Activated naive CD8-positive, alpha-beta T cell treated with anti-CD3 and anti-CD28 coated beads, Interleukin-2, amount 10 ng/mL, durations not matched to agents 7 days and 5 days (primary cell): Measurements from ENCODE around the gene ST3GAL3. TPM values are rescaled to one million over a fixed set of nuclear protein-coding genes. Genes with fewer than 3 reads are reported as not detected.

Experiments
- ATAC-seq: fragments of 150-1000 bp; cut with Tn5 transposase; one replicate; pipeline ENCODE4 v1.10.0; 2021; ENCODE audit warnings: low read depth, moderate library complexity
- POLR2A ChIA-PET: fragments of 350-600 bp; sonication (Branson Sonifier 250); formaldehyde crosslinking; loops from one replicate; lab custom pipeline; 2021; ENCODE audit warnings: antibody characterized with exemption; lab: Charles Lee
- DNase-seq: peaks from one replicate; pipeline ENCODE4 v3.0.0; 2021
- H3K27ac Mint-ChIP-seq: one replicate; pipeline ENCODE4 v1.8.0; 2022; ENCODE audit warnings: mild to moderate bottlenecking, mixed read lengths
- H3K27me3 Mint-ChIP-seq: one replicate; pipeline ENCODE4 v1.8.0; 2022; ENCODE audit warnings: mild to moderate bottlenecking, moderate library complexity, mixed read lengths
- H3K36me3 Mint-ChIP-seq: one replicate; pipeline ENCODE4 v1.8.0; 2021; ENCODE audit warnings: mild to moderate bottlenecking, mixed read lengths
- H3K4me1 Mint-ChIP-seq: one replicate; pipeline ENCODE4 v1.8.0; 2021; ENCODE audit warnings: mixed read lengths
- H3K4me3 Mint-ChIP-seq: one replicate; pipeline ENCODE4 v1.8.0; 2022; ENCODE audit warnings: mild to moderate bottlenecking, moderate library complexity, mixed read lengths
- H3K9me3 Mint-ChIP-seq: one replicate; pipeline ENCODE4 v1.8.0; 2021; ENCODE audit warnings: mixed read lengths
- total RNA-seq, 2 experiments: library from RNA; stranded (reverse); gene quantifications; one replicate each; pipeline ENCODE4 v1.2.3, GENCODE V29; 2021

Gene ST3GAL3
- total RNA-seq, 2 experiments from 2014 or later, result 20.8 TPM

DNA sequence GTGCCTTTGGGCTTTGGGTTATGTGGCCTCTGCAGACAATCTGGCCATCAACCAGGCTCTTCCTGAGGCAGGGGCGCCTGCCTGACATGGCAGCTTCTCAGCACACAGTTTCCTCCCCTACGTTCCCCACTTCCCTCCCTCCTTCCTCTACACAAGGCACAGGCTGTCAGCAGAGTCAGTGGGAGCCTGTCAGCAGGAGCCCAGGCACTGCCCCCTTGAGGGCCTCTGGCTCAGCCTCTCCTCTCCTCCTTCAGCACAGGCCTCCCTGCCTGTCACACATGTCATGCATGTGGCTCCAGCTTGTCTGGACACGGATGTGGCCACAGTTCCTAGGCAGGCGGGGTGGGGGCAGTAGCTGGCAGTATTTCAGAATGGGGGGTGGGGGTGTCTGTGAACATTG is 174.1 kb downstream of the ST3GAL3 start:
- DNase-seq, result no peak
- no peak for ATAC-seq
- Mint-ChIP-seq H3K27me3 (no peaks in the 10 kb centered on the region), H3K36me3 (peaks cover 5% of the 10 kb centered on the region), H3K9me3 (no peaks in the 10 kb centered on the region), H3K27ac (no peak overlapping the region), H3K4me1 (no peaks in the 10 kb centered on the region), H3K4me3 (no peak overlapping the region)
- POLR2A ChIA-PET, result no interaction called here

DNA sequence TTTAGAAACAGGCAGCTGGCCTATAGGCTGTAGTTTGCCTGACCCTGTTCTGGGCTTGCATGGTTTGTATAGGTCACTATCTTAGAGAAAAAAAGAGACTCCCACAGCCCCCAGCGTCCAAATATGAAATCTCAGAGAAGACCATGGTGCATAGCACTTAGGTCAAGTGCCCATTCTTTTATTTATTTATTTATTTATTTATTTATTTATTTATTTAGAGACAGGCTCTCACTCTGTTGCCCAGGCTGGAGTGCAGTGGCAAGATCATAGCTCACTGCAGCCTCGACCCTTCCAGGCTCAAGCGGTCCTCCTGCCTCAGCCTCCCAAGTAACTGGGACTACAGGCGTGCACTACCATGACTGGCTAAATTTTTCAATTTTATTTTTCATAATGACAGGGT is 175.4 kb downstream of the ST3GAL3 start:
- POLR2A ChIA-PET, result interaction anchor here (0.5 kb wide), 1 partner anchor 126 kb away, joined by 3 read pairs; no protein-coding TSS in a partner anchor
- H3K9me3 Mint-ChIP-seq, result no peaks in the 10 kb centered on the region

DNA sequence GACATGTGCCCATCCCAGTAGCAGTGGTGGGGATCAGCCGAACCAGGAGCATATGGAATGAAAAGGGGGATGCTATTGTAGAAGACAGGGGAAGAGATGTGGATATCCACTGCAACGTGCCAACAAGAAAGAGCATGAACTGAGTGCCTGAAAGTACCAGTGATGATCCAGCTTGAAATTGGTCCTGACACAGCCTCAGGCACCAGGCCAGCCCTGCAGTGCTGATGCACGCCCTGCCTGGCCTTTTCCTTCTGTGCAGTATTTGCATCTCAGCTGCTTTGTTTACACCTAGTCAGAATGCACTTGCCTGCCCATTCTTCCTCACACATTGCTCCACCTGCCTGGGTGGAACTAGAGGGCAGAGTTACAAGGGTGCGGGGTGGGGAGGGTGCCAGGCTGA is 176.0 kb downstream of the ST3GAL3 start:
- DNase-seq (no peak), ATAC-seq (no peak)
- Mint-ChIP-seq H3K27me3 (no peaks in the 10 kb centered on the region), H3K4me3 (no peak overlapping the region), H3K27ac (no peak overlapping the region), H3K4me1 (no peaks in the 10 kb centered on the region), H3K9me3 (no peaks in the 10 kb centered on the region), H3K36me3 (peaks cover 5% of the 10 kb centered on the region)
- POLR2A ChIA-PET, result interaction anchor here (0.5 kb wide), 1 partner anchor 126 kb away, joined by 3 read pairs; no protein-coding TSS in a partner anchor

More for the DNA sequence above, 175.4 kb downstream of the ST3GAL3 start:
- Mint-ChIP-seq H3K27me3 (no peaks in the 10 kb centered on the region), H3K27ac (no peak overlapping the region), H3K4me3 (no peak overlapping the region), H3K4me1 (no peaks in the 10 kb centered on the region), H3K36me3 (peaks cover 5% of the 10 kb centered on the region)
- no peak for DNase-seq
- no peak for ATAC-seq

DNA sequence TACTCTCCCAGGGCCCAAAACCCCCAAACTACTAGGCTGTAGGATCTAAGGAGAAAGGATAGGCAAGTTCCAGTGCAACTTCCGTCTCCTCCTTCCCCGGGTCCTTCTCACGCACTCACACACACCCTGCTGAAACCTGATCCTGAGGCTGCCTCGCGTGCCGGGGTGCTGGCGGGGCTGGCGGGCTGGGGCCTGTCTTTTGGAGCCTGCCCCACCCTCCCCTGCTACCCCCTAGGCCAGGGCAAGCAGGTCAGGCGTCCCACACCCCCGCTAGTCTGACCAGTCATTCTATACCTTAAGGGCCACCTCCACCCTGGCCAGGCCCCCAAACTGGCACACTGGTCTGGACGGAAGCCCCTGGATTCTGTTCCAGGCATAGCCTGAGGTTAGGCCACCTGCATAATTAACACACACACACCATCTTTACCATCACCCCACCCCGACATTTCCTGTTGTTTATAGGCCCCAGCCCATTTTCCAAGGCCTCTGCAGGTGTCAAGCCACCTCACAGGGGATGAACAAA is 178.0 kb downstream of the ST3GAL3 start:
- no peak overlapping the region for H3K27ac Mint-ChIP-seq
- H3K27me3 Mint-ChIP-seq, result no peaks in the 10 kb centered on the region
- peaks cover 5% of the 10 kb centered on the region for H3K36me3 Mint-ChIP-seq
- POLR2A ChIA-PET, result no interaction called here
- no peak overlapping the region for H3K4me3 Mint-ChIP-seq
- H3K9me3 Mint-ChIP-seq, result no peaks in the 10 kb centered on the region
- DNase-seq (no peak), ATAC-seq (no peak)
- H3K4me1 Mint-ChIP-seq, result no peaks in the 10 kb centered on the region

DNA sequence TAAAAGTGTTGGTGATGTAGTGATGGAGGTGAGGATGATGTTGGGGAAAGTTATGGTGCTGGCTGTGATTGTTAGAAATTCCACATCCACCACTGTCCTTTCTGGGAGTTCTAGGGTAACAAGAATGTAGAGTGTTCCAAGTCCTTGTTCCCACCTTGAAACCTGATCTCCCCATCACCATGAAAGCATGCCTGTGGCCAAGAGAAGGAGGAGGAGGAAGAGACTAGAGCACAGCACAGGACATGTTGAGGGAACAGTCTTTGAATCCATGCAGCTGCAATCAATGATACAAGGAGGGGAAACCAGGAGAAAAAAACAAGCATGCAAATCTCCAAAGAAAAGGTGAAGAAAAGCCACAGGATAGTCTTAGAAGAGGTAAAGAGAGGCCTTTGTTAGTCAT is 180.4 kb downstream of the ST3GAL3 start:
- no peak for ATAC-seq
- no peak for DNase-seq
- Mint-ChIP-seq H3K9me3 (no peaks in the 10 kb centered on the region), H3K27me3 (no peaks in the 10 kb centered on the region), H3K4me3 (no peak overlapping the region), H3K4me1 (no peaks in the 10 kb centered on the region), H3K27ac (no peak overlapping the region), H3K36me3 (peaks cover 3% of the 10 kb centered on the region)
- POLR2A ChIA-PET, result no interaction called here

DNA sequence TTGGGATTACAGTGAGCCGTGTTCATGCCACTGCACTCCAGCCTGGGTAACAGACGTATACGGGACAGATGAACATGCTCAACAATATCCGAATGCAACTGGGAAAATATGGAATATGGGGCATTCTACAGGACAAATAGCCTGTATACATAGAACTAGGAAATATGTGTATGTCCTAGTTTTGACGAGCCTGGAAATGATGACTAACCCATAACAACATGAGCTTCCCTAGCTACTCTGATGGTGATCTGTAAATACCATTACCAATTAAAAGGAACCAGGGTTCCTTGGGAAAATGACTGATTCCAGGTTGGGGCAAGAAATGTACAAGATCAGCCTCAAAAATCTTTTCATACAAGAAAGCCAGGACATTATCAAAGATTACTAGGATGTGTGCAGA is 183.5 kb downstream of the ST3GAL3 start:
- ATAC-seq (no peak), DNase-seq (no peak)
- no peaks in the 10 kb centered on the region for H3K27me3 Mint-ChIP-seq
- H3K36me3 Mint-ChIP-seq, result peaks cover 7% of the 10 kb centered on the region
- peaks cover 4% of the 10 kb centered on the region for H3K4me1 Mint-ChIP-seq
- no peak overlapping the region for H3K27ac Mint-ChIP-seq
- H3K9me3 Mint-ChIP-seq, result no peaks in the 10 kb centered on the region
- POLR2A ChIA-PET, result no interaction called here
- H3K4me3 Mint-ChIP-seq, result no peak overlapping the region

DNA sequence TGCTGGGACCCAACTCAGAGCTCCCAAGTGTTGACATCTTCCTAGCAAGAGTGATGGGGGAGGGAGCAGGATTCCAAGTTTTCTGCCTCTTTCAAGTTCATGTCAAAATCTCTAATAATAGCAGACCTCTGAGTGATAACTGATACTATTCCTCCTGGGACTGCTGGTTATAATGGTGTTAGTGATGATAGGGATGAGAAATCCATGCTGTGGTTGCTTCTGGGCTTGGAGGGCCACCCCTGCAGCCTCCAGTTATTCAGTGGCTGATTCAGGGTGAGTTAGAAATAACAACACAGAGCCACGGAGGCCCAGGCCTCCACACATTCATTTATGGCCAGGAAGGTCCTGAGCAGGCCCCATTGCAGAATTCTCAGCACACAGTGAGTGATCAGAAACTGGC is 185.7 kb downstream of the ST3GAL3 start:
- Mint-ChIP-seq H3K9me3 (no peaks in the 10 kb centered on the region), H3K4me3 (no peak overlapping the region), H3K27me3 (no peaks in the 10 kb centered on the region), H3K4me1 (peaks cover 7% of the 10 kb centered on the region), H3K27ac (no peak overlapping the region), H3K36me3 (peaks cover 7% of the 10 kb centered on the region)
- POLR2A ChIA-PET, result interaction anchor here (0.6 kb wide), 1 partner anchor 27 kb away, joined by 3 read pairs; no protein-coding TSS in a partner anchor
- DNase-seq (no peak), ATAC-seq (no peak)

DNA sequence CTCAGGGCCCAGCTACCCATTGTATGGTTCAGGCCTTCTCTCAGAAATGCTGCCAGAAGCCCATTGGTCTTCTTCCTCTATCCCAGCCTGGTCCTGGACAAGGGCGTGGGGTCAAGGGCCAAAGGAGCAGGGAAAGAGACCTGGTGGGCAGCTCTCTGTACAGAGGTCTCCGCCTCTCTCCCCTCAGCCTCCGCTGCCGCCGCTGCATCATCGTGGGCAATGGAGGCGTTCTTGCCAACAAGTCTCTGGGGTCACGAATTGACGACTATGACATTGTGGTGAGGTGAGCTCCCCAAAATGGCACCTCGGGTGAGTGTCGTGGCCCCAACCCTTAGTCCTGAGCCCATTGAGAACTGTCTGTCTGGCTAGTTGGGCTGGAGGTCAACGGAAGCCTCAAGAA is 191.6 kb downstream of the ST3GAL3 start:
- DNase-seq, result no peak
- H3K36me3 Mint-ChIP-seq, result peaks cover 7% of the 10 kb centered on the region
- H3K4me3 Mint-ChIP-seq, result no peak overlapping the region
- no peak for ATAC-seq
- POLR2A ChIA-PET, result no interaction called here
- peaks cover 5% of the 10 kb centered on the region for H3K4me1 Mint-ChIP-seq
- H3K27me3 Mint-ChIP-seq, result no peaks in the 10 kb centered on the region
- H3K9me3 Mint-ChIP-seq, result no peaks in the 10 kb centered on the region
- no peak overlapping the region for H3K27ac Mint-ChIP-seq

DNA sequence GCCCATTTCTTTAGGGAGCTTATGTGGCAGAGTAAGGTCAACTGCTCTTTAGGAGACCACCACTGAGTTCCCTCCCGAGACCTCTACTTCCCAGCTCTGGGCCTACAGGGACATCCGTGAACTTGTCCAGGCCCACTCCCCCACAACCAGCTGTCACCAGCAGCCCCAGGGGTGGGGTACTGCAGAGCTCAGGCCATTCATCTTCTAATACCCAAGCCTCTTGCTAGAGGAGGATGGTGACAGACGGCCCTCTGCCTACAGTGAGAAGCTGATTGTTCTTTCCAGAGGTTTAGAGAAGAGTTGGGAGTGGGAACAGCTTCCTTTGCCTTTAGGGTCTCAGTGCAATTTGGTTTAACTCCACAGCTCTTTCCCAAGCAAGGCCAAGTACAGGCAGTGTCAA is 193.1 kb downstream of the ST3GAL3 start:
- no peak for ATAC-seq
- Mint-ChIP-seq H3K27ac (no peak overlapping the region), H3K36me3 (no peaks in the 10 kb centered on the region), H3K27me3 (no peaks in the 10 kb centered on the region), H3K9me3 (no peaks in the 10 kb centered on the region), H3K4me3 (no peak overlapping the region), H3K4me1 (peaks cover 5% of the 10 kb centered on the region)
- POLR2A ChIA-PET, result no interaction called here
- DNase-seq, result no peak

DNA sequence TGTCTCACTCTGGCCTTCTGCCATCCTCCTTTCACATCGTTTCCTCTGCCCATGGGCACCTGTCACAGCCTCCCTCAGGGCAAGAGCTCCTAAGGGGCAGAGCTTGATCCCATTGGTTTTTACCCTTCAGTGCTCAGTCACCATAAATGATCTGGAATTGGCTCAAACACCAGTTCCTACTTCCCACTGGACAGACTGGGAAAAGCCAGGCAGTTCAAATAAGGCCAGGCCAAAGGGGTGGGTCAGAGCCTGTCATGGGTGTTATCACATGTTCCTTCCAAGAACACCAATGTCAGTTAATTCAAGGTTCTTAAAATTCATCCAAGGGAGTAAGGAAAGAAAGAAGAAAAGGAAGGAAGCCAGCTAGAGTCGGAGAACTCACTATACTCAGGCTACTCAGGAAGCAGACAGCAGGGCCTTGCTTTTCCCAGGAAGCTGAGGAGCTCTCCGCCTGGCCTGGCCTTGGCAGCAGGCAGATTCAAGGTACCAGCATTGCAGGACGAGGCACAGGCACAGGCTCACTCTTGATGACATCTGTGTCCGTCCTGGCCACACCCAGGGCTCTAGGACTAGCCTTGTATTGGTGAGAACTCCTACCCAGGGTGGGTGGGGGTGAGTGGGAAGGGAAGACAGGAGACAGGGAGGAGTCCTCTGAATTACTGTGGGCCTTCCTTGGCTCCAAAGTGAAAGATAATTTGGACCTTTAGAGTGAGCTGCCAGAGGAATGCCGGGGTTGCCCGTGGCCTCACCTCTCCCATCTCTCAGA is 194.0 kb downstream of the ST3GAL3 start:
- H3K9me3 Mint-ChIP-seq, result no peaks in the 10 kb centered on the region
- no peak overlapping the region for H3K4me3 Mint-ChIP-seq
- H3K27ac Mint-ChIP-seq, result peak overlapping the region; percentile 9

DNA sequence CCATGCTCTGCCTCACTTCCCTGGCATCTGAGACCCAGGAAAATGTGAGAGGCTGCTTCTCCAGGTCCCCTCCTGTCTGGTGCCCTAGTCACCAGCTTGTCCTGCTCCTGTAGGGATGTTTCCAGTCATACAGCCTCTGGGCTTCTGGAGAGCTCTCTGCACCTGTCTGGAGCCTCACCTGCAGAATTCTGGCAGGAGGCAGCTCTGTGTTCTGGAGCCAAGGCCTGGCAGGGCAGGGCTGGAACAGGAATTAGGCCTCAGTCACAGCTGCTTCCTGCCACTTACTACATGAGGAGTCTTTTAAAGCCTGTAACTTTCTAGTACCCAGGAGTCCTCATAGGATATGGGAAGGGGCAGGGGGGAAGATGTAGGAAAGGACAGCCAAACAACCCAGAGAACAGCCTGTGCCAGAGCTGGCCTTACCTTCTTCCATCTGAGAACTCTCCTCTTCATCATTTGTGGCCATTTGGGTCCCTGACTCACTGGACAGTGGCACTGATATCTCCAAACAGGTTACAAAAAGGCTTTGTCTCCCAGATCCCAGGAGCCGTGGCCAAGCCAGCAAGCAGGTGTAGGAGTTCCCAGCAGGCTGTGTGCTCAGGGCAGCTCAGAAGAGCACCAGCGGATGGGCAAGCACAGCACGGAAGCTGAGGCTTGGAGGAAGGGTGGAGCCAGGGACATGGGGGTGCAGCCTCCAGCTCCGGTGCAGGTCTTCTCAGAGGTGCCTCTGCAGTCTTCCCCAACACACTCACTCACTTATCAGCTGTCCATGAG is 194.9 kb downstream of the ST3GAL3 start:
- Mint-ChIP-seq H3K27ac (no peak overlapping the region), H3K9me3 (no peaks in the 10 kb centered on the region), H3K4me1 (peaks cover 7% of the 10 kb centered on the region), H3K27me3 (no peaks in the 10 kb centered on the region), H3K4me3 (no peak overlapping the region), H3K36me3 (no peaks in the 10 kb centered on the region)
- ATAC-seq (no peak), DNase-seq (no peak)
- POLR2A ChIA-PET, result no interaction called here

More for the DNA sequence above, 194.0 kb downstream of the ST3GAL3 start:
- POLR2A ChIA-PET, result no interaction called here
- DNase-seq (no peak), ATAC-seq (no peak)
- peaks cover 5% of the 10 kb centered on the region for H3K4me1 Mint-ChIP-seq
- no peaks in the 10 kb centered on the region for H3K27me3 Mint-ChIP-seq
- H3K36me3 Mint-ChIP-seq, result no peaks in the 10 kb centered on the region

DNA sequence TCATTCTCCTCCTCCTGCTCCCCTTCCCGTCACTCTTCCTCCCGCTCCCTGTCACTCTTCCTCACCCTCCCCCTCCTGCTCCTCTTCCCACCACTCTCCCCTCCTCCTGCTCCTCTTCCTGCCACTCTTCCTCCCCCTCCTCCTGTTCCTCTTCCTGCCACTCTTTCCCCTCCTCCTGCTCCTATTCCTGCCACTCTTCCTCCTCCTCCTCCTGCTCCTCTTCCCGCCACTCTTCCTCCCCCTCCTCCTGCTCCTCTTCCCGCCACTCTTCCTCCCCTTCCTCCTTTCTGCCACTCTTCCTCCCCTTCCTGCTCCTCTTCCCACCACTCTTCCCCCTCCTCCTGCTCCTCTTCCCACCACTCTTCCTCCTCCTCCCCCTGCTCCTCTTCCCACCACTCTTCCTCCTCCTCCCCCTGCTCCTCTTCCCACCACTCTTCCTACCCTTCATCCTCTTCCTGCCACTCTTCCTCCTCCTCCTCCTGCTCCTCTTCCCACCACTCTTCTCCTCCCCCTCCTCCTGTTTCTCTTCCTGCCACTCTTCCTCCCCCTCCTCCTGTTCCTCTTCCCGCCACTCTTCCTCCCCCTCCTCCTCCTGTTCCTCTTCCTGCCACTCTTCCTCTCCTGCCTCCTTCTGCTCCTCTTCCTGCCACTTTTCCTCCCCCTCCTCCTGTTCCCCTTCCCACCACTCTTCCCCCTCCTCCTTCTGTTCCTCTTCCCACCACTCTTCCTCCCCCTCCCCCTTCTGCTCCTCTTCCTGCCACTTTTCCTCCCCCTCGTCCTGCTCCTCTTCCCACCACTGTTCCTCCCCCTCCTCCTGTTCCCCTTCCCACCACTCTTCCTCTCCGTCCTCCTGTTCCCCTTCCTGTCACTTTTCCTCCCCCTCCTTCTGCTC is 197.6 kb downstream of the ST3GAL3 start:
- DNase-seq (no peak), ATAC-seq (no peak)
- Mint-ChIP-seq H3K27ac (no peak overlapping the region), H3K9me3 (no peaks in the 10 kb centered on the region), H3K4me1 (peaks cover 2% of the 10 kb centered on the region), H3K27me3 (no peaks in the 10 kb centered on the region), H3K4me3 (no peak overlapping the region), H3K36me3 (no peaks in the 10 kb centered on the region)
- POLR2A ChIA-PET, result no interaction called here

DNA sequence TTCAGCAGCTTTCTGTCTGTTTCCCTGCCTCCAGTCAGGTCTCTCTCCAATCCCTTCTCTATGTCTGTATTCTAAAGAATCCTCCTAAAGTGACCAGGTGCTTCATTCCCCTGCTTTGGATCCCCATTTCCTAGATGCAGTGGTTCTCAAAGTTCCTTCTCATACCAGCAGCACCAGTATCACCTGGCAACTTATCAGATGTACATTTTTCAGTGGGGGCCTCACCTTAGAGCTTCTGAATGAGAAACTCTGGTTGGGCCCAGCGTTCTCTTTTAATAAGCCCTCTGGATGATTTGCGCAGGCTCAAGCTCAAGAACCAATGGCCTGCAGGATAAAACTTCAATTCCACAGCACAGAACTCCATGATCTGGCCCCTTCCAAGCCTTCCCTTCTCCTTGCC is 200.9 kb downstream of the ST3GAL3 start:
- no peak for ATAC-seq
- Mint-ChIP-seq H3K27ac (no peak overlapping the region), H3K36me3 (no peaks in the 10 kb centered on the region), H3K4me1 (peaks cover 2% of the 10 kb centered on the region), H3K9me3 (no peaks in the 10 kb centered on the region), H3K27me3 (no peaks in the 10 kb centered on the region), H3K4me3 (no peak overlapping the region)
- POLR2A ChIA-PET, result no interaction called here
- DNase-seq, result no peak
